ENCODE results near the gene DPYD.

DPYD gene

DNA sequence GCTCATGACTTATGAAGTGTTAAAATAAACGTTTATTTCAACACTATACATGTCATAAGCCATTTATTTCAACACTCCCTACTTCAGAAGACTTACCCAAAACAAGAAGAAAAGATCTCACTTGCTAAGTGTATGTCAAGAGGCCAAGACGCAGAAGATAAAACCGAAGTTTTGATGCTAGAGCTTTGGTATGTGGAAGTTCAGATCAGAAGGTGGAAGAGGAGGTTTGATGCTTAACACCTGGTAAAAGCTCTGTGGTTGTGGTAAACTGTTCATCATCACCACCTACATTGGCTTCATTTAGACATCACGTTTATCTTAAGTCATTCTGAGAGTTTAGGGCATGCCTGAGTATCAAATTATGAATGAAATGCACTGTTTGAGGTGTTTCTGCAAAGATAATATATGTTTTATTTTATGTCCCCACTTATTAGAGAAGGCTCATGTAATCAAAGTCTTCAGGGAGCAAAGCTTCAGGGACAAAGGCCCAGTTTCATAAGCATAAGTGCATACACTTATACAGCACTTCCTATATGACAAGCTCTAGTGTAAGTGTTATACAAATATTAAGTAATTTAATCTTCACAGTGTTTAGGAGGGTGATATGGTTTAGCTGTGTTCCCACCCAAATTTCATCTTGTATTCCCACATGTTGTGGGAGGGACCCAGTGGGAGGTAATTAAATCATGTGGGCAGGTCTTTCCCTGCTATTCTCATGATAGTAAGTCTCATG lies 665.9 kb downstream of the DPYD start:
- Histone ChIP-seq H3K9ac (ENCODE audit: insufficient read length, low read depth) (no peak overlapping the region), H3K27me3 (ENCODE audit: insufficient read depth, insufficient read length) (no peaks in the 10 kb centered on the region), H3K4me3 (ENCODE audit: insufficient read length, low read depth) (no peak overlapping the region), H3K4me1 (ENCODE audit: insufficient read depth, insufficient read length) (no peaks in the 10 kb centered on the region), H3K9me3 (ENCODE audit: insufficient read depth, low read length) (no peaks in the 10 kb centered on the region), H3K36me3 (ENCODE audit: insufficient read depth, insufficient read length, low read length) (no peaks in the 10 kb centered on the region)
- TF ChIP-seq SUZ12 (IDR thresholded peaks at IDR 0.05; ENCODE audit: extremely low read depth, insufficient read depth, insufficient read length) (no peak), ZNF274 (IDR thresholded peaks at IDR 0.05; ENCODE audit: low read depth, low read length) (no peak), YY1 (IDR thresholded peaks at IDR 0.05; ENCODE audit: insufficient read depth, insufficient read length) (no peak)
- no peak for DNase-seq (ENCODE audit: low read depth, low spot score)

DNA sequence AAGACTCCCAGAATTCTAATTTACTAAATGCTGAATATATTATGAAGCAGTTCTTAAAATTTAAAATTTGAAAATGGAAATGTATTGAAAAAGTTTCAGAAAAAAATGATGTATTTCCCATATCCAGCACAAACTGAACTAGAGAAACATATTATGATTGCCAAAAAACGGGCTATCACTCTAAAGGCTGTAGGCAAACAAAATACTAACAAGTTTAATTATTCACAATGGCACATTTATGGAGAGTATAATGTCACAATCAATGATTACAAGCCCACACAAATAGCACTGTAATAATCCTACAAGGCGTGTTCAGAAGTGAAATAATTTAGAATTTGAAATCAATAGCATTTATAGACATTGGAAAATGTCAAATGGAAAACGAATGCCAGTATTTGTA lies 667.9 kb downstream of the DPYD start:
- H3K27me3 ChIP-seq (ENCODE audit: insufficient read depth, insufficient read length): no peaks in the 10 kb centered on the region
- H3K9me3 ChIP-seq (ENCODE audit: insufficient read depth, low read length): peaks cover 2% of the 10 kb centered on the region; the same call in 1 of the 2 replicates
- H3K4me1 ChIP-seq (ENCODE audit: insufficient read depth, insufficient read length): no peaks in the 10 kb centered on the region
- H3K9ac ChIP-seq (ENCODE audit: insufficient read length, low read depth): no peak overlapping the region
- DNase-seq (ENCODE audit: low read depth, low spot score): no peak
- no peaks in the 10 kb centered on the region for H3K36me3 ChIP-seq (ENCODE audit: insufficient read depth, insufficient read length, low read length)
- TF ChIP-seq SUZ12 (IDR thresholded peaks at IDR 0.05; ENCODE audit: extremely low read depth, insufficient read depth, insufficient read length) (no peak), YY1 (IDR thresholded peaks at IDR 0.05; ENCODE audit: insufficient read depth, insufficient read length) (no peak), ZNF274 (IDR thresholded peaks at IDR 0.05; ENCODE audit: low read depth, low read length) (no peak)
- H3K4me3 ChIP-seq (ENCODE audit: insufficient read length, low read depth): no peak overlapping the region

DNA sequence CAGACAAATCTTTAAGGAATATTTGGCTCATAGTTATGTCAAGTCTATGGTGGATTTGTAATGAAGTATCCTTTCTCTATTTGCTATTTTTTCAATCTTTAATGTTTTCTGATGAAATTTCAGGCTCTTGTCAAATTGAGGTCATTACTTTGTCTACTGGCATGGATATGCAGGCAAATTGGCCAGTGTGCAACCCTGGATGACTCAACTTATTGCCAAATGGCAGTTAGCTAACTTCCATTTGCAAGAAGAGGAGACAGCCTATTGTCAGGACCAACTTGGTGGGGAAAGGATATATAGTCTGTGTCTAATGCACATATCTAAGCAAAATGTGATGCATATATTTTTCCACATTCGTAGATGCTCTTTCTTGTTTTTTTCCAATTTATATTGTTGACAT lies 668.8 kb downstream of the DPYD start:
- no peaks in the 10 kb centered on the region for H3K36me3 ChIP-seq (ENCODE audit: insufficient read depth, insufficient read length, low read length)
- DNase-seq (ENCODE audit: low read depth, low spot score): no peak
- H3K4me1 ChIP-seq (ENCODE audit: insufficient read depth, insufficient read length): no peaks in the 10 kb centered on the region
- no peak for TF ChIP-seq YY1 (IDR thresholded peaks at IDR 0.05; ENCODE audit: insufficient read depth, insufficient read length)
- no peak for TF ChIP-seq SUZ12 (IDR thresholded peaks at IDR 0.05; ENCODE audit: extremely low read depth, insufficient read depth, insufficient read length)
- TF ChIP-seq ZNF274 (IDR thresholded peaks at IDR 0.05; ENCODE audit: low read depth, low read length): no peak
- H3K4me3 ChIP-seq (ENCODE audit: insufficient read length, low read depth): no peak overlapping the region
- no peaks in the 10 kb centered on the region for H3K27me3 ChIP-seq (ENCODE audit: insufficient read depth, insufficient read length)
- no peak overlapping the region for H3K9ac ChIP-seq (ENCODE audit: insufficient read length, low read depth)
- peaks cover 4% of the 10 kb centered on the region; the same call in 1 of the 2 replicates for H3K9me3 ChIP-seq (ENCODE audit: insufficient read depth, low read length)

DNA sequence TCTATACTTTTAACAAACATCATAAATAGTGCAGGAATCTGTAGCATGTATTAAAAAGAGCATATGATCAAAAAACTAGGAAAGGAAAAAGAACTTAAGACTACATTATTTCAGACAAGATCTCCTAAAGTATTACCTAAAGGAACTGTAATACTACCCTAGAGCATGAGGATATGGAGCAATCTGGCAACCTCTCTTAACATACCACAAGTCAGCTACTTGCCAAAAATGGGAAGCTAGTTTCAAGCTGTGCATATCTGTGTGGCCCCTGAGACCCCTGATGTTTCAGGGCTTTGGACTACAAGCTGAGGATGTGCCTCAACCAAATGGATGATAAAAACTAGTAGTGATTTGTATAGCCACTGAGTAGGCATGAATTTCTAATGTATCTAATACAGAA lies 673.6 kb downstream of the DPYD start:
- no peaks in the 10 kb centered on the region for H3K27me3 ChIP-seq (ENCODE audit: insufficient read depth, insufficient read length)
- no peak for DNase-seq (ENCODE audit: low read depth, low spot score)
- no peak overlapping the region for H3K9ac ChIP-seq (ENCODE audit: insufficient read length, low read depth)
- H3K9me3 ChIP-seq (ENCODE audit: insufficient read depth, low read length): peaks cover 4% of the 10 kb centered on the region; the same call in 1 of the 2 replicates
- no peak for TF ChIP-seq ZNF274 (IDR thresholded peaks at IDR 0.05; ENCODE audit: low read depth, low read length)
- no peak for TF ChIP-seq YY1 (IDR thresholded peaks at IDR 0.05; ENCODE audit: insufficient read depth, insufficient read length)
- no peak for TF ChIP-seq SUZ12 (IDR thresholded peaks at IDR 0.05; ENCODE audit: extremely low read depth, insufficient read depth, insufficient read length)
- H3K36me3 ChIP-seq (ENCODE audit: insufficient read depth, insufficient read length, low read length): no peaks in the 10 kb centered on the region
- no peak overlapping the region for H3K4me3 ChIP-seq (ENCODE audit: insufficient read length, low read depth)
- no peaks in the 10 kb centered on the region for H3K4me1 ChIP-seq (ENCODE audit: insufficient read depth, insufficient read length)

DNA sequence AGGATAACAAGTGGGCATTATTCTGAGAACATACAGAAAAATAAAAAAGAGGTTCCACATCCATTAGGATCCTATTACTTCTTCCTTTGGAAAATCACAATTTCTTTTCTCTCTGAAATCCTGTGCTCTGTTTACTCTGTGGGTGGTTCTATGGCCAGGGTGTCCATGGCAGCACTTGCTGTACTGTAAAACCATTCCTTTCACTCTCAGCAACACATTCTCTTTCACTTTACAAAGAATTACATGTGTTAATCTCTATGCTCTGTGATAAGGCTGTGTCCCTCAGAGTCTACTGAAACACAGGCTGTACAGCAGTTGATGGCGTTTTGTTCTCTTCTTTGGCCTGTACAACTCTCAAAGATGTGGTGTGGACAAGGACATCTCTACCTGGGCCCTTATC lies 675.2 kb downstream of the DPYD start:
- no peaks in the 10 kb centered on the region for H3K27me3 ChIP-seq (ENCODE audit: insufficient read depth, insufficient read length)
- H3K9me3 ChIP-seq (ENCODE audit: insufficient read depth, low read length): peaks cover 4% of the 10 kb centered on the region; the same call in 1 of the 2 replicates
- H3K4me3 ChIP-seq (ENCODE audit: insufficient read length, low read depth): no peak overlapping the region
- TF ChIP-seq ZNF274 (IDR thresholded peaks at IDR 0.05; ENCODE audit: low read depth, low read length) (no peak), YY1 (IDR thresholded peaks at IDR 0.05; ENCODE audit: insufficient read depth, insufficient read length) (no peak), SUZ12 (IDR thresholded peaks at IDR 0.05; ENCODE audit: extremely low read depth, insufficient read depth, insufficient read length) (no peak)
- no peaks in the 10 kb centered on the region for H3K36me3 ChIP-seq (ENCODE audit: insufficient read depth, insufficient read length, low read length)
- DNase-seq (ENCODE audit: low read depth, low spot score): no peak
- no peaks in the 10 kb centered on the region for H3K4me1 ChIP-seq (ENCODE audit: insufficient read depth, insufficient read length)
- H3K9ac ChIP-seq (ENCODE audit: insufficient read length, low read depth): no peak overlapping the region

DNA sequence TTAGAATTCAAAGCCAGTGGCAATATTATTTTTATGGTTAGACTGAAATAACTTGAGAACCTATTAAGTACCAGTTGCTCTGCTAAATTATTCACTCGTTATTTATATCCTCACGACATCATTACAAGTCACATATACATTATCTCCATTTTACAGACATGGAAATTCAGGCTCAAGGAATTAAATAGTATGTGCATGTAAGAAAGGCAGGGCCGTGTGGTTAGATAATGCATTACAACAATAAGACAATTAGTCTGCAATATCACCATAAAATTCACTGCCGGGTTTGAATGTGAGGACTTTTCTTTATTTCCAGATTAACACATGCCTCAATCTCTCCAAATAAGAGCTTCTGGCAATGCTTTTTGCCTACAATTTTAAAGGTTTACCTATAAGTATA lies 675.8 kb downstream of the DPYD start:
- no peaks in the 10 kb centered on the region for H3K36me3 ChIP-seq (ENCODE audit: insufficient read depth, insufficient read length, low read length)
- no peaks in the 10 kb centered on the region for H3K27me3 ChIP-seq (ENCODE audit: insufficient read depth, insufficient read length)
- H3K9ac ChIP-seq (ENCODE audit: insufficient read length, low read depth): no peak overlapping the region
- no peak overlapping the region for H3K4me3 ChIP-seq (ENCODE audit: insufficient read length, low read depth)
- TF ChIP-seq YY1 (IDR thresholded peaks at IDR 0.05; ENCODE audit: insufficient read depth, insufficient read length) (no peak), SUZ12 (IDR thresholded peaks at IDR 0.05; ENCODE audit: extremely low read depth, insufficient read depth, insufficient read length) (no peak), ZNF274 (IDR thresholded peaks at IDR 0.05; ENCODE audit: low read depth, low read length) (no peak)
- DNase-seq (ENCODE audit: low read depth, low spot score): no peak
- peaks cover 4% of the 10 kb centered on the region; the same call in 1 of the 2 replicates for H3K9me3 ChIP-seq (ENCODE audit: insufficient read depth, low read length)
- no peaks in the 10 kb centered on the region for H3K4me1 ChIP-seq (ENCODE audit: insufficient read depth, insufficient read length)

DNA sequence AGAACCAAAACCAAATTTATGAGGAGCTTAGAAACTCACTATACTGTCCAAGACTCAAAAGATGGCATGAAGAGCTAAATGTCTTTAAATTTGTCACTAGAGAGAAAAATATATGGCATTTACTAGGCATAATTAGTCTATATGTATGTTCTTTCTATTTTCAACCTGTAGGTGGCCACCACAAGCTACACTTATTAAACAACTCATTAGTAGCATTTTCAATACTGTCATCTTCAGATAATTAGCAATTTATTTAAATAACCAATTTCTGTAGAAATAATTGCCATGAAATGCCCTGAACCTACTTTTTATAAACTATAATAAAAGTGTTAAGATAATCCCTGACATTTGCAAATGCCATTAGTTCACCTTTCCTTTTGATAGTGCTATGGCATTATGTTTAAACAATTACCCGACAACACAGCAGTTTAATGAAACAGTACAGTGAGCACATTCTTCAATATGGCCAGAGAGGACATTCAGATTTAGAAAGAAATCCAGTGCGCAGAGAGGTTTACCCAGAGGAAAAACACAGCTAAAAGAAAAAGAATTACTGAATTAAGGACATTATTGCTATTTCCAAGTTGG lies 676.8 kb downstream of the DPYD start:
- H3K4me1 ChIP-seq (ENCODE audit: insufficient read depth, insufficient read length): no peaks in the 10 kb centered on the region
- H3K4me3 ChIP-seq (ENCODE audit: insufficient read length, low read depth): no peak overlapping the region
- no peaks in the 10 kb centered on the region for H3K27me3 ChIP-seq (ENCODE audit: insufficient read depth, insufficient read length)
- no peak for DNase-seq (ENCODE audit: low read depth, low spot score)
- H3K9ac ChIP-seq (ENCODE audit: insufficient read length, low read depth): no peak overlapping the region
- TF ChIP-seq ZNF274 (IDR thresholded peaks at IDR 0.05; ENCODE audit: low read depth, low read length): no peak
- TF ChIP-seq YY1 (IDR thresholded peaks at IDR 0.05; ENCODE audit: insufficient read depth, insufficient read length): no peak
- no peak for TF ChIP-seq SUZ12 (IDR thresholded peaks at IDR 0.05; ENCODE audit: extremely low read depth, insufficient read depth, insufficient read length)
- H3K36me3 ChIP-seq (ENCODE audit: insufficient read depth, insufficient read length, low read length): no peaks in the 10 kb centered on the region
- H3K9me3 ChIP-seq (ENCODE audit: insufficient read depth, low read length): peaks cover 4% of the 10 kb centered on the region; the same call in 1 of the 2 replicates
